NCI-H1105 treated with DMSO at 0.1 percent for 48 hours (cell line): ENCODE measurements around the gene SCARB1.
A peak's percentile ranks its signal among the peaks of the same experiment; 100 is the strongest.

Experiments used
- DNase-seq: peaks from one replicate; lab custom pipeline; 2025; lab: John Stamatoyannopoulos, UW

The SCARB1 gene

DNA sequence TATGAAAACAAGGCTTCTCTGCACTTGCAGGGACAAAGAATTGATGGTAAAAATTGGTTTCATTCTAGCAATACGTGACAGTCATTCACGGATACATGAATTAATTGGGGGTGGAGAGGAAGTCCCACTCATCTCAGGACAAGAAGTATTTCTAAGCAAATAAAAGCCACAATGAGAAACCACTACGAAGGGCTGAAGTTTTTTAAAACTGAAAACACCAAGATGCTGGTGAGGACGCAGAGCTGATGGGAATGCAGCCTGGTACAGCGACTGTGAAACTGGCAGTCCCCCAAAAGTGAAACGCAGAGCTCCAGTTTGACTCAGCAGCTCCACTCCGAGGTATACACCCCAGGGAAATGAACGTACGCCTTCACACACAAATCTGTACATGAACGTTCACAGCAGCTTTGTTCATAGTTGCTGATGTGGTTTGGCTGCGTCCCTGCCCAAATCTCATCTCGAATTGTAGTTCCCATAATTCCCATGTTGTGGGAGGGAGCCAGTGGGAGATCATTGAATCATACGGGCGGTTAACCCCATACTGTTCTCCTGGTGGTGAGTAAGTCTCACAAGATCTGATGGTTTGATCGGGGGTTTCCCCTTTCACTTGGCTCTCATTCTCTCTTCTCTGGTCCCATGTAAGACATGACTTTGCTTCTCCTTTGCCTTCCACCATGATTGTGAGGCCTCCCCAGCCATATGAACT is 89.0 kb downstream of the SCARB1 start:
- DNase-seq = no peak

DNA sequence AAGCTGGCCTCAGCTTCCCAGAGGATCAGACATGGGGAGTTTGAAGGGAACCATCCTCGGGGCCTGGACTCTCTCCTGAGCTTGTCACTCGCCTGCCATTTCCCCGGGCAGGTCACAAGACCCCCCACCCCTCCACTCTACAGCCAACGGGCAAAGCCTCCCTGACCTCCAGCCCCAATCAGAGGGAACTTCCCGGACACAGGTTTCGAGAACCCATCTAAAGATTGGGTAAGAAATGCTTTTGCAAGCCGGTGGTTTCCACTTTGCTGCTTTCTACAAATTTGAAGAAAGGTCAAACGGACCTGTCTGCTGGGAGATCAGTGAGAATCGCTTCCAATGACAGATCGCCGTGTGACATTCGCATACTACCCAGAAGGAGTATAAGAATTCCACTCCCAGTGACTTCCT is 89.6 kb downstream of the SCARB1 start:
- no peak for DNase-seq

DNA sequence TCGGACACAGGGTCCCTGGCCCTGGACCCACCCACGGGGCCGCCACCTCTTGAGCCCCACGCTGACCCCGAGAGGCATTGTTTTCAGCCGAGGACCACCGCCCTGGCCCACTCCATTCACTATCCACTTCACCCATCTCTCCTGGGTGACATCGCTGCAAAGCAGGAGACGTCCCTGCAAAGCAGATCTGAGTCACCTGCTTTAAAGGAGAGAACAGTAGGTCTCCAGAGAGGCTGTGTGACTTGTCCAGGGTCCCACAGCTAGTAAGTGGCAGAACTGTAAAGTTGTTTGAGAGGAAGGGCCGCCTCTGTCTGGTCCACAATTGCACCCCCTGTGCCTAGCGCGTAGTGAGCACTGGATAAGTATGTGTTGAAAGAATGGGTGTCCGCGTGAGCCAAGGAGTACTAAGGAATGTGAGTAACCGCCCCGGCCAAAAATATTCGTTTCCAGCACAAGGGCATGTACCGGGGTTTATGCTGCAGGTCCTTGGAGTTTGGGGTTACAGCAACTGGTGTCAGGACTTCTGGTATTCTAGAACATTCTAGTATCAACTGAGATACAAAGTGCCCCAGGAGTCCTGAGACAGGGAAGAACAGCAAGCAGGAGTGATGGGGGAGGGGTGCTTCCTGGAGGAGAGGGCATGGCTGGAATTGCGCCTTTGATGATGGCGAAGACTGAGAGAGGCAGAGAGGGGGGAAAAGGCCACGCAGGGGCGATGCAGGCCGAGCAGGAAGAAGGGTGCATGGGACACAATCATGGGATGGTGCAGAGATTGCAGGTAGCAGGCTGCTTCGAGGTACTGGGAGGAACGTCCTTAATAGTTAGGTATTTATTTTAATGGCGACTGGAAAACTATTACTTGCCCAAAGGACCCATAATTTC is 91.1 kb downstream of the SCARB1 start:
- DNase-seq = no peak

DNA sequence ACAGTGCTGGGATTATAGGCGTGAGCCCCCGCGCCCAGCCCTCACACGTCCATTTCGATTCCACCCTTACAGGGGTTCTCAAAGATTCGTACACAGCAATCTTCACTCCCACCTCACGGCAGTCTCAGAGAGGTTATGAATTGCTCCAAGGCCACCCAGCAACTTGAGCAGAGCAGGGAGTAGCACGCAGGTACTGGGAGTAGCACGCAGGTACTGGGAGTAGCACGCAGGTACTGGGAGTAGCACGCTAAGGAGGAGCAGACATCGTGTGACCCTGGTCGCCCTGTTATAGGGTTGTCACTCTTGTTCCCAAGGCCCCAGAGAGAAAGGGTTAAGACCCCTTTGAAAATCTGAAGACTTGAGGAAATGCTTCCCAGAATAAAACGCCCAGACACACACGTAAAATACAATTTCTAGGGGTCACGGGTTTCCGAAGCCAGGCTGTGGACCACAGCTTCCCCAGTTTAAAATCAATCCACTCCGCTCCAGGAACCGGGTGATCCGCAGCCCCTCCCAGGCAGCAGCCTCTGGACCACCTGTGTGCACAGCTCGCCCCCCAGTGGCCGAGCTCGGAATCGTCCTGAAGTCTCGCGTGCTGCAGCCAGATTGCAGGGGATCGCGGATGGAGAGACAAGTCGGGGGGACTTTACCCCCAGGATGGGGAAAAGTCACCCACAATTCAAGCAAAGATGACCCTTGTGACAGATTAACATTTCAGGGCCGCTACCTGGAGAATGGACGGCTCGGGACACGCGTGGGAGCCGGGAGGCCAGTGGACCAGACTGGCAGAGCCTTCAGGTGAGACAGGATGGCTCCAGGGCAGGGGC is 92.0 kb downstream of the SCARB1 start:
- DNase-seq = peak; percentile 41

DNA sequence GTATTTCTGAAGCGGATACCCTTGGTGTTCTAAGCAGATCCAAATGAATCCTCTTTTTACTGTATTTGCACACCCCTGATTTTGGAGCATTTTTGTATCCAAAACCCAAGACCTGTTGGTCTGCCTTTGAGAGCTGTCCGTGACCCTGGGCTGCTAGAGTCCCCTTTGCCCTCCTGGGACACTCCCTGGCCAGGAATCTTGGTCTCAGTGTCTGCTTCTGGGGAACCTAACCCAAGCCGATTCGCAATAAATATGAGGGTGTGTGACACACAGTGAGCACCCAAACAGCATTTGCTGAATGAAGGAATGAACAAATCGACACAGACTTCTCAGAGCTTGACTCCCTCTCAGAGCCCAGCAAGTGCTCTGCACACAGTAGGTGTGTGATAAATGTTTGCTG is 92.9 kb downstream of the SCARB1 start:
- no peak for DNase-seq

DNA sequence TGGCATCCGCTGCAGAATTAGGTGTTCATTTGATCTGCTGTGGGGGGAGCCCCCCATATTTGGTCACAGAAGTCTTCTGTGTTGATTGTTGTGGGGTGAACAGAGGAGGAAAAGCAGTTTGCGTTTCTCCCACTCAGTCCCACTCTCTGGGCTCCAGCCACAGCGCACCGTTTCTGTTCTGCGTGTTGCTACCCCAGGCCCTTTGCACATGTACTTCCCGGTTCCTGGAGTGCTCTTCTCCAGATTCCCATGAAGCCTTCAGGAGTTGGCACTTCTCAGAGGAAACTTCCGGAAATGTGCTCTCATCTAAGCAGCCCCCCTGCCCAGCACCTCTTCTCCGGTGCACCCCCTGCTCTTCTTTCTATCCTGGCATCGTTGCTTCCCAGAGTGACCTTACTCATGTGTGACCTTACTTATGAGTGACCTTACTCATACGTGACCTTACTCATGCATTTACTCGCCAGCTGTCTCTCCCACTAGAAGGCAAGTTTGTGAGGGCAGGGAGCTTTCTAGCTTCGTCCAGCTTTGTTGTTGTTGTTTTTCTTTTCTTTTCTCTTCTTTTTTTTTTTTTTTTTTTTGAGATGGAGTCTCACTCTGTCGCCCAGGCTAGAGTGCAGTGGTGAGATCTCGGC is 93.7 kb downstream of the SCARB1 start:
- DNase-seq = no peak

DNA sequence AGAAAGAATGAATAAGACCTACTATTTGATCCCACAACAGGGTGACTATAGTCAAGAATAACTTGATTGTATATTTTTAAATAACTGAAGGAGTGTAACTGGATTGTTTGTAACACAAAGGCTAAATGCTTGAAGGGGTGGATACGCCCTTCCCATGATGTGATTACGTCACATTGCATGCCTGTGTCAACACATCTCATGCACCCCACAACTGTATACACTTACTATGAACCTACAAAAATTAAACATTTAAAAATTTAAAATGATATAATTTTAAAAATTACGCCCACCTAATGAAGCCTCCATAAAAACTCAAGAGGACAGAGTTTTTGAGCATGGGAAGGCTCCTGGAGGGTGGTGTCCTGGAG is 94.5 kb downstream of the SCARB1 start:
- DNase-seq = no peak

DNA sequence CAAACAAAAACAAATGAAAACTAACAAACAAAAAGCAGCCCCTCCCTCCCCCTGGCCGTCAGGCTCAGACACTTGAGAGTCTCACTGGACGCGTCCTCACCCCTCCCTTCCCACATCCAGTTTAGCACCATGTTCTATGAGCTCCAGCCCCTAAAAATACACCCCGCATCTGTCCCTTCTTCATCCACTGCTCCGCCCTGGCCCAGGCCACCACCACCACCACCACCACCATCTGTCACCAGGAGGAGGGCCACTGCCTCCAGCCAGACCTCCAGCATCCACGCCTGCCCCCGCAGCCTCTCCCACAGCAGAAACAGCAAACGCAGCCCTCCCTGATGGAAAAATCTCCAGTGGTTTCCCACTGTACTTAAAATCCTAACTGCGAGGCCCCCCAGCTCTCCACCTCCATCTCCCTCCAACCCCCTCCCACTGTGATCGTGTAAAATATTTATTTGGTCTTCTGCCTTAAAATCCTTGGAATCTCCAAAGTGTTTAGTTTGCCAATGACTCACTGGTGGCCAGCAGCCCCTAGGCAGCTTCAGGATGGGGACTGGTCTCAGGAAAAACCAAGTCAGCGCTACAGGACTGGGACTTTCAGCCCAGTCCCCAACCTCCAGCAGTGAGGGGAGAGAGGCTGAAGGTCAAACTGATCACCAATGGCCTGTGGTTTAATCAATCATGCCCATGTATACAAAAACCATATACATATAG is 95.1 kb downstream of the SCARB1 start:
- DNase-seq = no peak

DNA sequence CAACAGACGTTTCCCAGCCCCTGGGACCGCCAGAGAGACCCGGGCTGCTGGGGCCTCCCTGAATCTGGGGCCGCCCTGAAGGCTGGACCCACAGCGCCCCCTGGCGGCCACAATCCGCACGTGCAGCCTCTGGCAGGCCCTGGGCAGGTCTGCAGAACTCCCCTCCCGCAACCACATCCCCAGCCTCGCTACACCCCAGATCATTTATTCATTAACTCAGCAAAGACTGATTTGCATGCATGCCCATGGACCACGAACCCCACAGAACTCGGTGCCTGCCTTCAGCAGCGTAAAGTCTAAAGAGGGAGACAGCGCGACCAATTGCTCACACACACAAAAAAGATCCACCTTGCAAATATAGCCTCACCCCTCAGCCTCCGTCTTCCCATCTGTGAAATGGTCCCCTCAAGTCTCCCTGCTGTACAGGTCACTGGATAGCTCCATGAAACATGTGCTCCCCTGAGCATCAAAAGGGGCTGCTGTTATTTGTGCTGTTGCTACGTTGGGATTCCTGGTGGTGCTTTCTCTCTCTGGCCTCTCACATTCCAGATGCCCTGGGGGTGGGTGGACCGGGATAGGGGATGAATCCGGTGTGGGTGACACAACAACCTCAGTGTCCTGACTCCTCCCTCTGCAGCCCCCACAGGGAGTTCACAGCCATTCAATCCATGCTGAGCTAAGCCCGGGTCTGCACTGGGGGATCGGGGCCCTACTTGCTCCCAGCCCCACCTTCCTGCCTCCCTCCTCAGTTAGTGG is 96.4 kb downstream of the SCARB1 start:
- peak; percentile 23 for DNase-seq

DNA sequence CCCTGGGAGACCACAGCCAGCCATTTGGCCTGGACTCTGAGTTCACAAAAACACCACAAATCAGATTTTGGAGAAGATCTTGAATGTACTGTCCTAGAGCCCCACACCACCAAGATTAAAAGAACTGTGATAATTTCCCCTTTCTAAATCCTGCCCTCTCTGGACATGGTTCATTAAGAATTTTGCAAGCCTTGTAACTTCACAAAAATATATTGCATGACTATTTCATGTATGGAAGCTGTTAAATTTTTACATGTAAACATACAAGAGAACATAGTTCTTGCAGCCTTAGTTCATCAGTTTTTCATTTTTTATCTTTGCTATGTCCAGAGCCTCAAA is 97.0 kb downstream of the SCARB1 start:
- no peak for DNase-seq

DNA sequence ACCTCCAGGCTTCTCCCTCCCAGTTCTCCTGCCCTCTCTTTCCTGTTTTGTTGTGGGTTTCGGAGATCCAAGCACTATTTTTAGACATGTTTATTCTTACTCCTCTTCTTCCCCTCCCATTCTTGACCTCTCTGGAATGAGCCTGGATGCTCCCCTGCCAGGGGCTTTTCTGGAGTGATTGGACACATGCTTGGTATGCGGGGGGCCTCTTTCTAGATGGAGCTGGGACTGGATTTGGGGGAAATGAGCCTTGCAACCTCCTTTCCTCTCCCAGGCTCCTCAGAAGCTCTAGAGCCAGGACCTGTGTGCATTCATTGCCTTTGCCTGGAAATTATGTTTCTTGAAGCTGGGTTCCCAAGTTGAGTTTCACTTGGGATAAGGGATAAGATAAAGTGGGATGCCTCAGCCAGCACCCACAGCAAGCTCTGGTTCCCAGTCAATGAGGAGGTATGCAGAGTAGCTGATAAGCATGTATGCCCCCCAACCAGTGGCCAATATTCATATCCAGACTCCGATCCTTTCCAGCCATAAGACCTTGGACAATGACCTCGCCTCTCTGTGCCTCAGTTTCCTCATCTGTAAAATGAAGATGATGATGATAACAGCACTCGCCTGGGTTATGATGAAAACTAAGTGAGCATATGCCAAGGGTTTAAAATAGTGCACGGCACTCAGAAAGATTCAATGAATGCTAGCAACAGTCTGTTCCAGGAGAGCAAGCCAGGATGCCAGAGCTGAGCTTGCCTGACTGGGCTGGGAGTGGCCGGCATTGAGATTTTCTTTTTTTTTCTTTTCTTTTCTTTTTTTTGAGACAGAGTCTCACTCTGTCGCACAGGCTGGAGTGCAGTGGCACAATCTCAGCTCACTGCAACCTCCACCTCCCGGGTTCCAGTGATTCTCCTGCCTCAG is 97.8 kb downstream of the SCARB1 start:
- DNase-seq = no peak

DNA sequence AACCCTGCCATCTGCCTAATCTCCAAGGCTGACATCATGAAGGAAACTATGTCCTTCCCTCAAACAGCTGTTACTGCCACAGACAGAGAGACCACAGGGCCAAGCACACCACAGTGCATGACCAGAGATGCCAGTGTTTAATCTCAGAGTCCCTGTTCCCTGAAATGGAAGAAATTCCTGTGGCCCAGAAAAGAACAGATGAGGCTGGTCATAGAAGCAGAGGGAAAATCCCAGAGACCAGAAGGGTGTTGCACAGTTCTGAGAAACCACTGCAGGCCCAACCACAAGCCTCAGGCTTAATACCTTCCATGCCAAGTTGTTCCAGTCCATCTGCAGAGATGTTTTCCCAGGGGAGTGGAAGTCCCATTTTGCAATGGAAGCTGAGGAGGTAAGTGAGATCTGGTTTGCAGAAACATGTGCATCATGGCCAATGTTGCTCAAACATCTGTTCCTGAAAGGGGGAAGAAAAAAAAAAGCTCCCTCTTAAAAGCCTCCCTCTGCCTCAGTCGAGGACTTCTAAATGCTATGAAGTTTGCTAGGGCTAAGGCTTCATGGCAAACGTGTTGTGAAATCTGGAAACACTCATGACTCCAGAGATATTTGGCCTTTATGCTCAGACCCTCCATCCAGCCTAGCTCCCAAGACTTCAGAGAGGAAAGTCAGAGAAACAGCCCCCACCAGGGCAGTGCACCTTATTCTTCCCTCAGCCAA is 98.6 kb downstream of the SCARB1 start:
- DNase-seq = no peak

DNA sequence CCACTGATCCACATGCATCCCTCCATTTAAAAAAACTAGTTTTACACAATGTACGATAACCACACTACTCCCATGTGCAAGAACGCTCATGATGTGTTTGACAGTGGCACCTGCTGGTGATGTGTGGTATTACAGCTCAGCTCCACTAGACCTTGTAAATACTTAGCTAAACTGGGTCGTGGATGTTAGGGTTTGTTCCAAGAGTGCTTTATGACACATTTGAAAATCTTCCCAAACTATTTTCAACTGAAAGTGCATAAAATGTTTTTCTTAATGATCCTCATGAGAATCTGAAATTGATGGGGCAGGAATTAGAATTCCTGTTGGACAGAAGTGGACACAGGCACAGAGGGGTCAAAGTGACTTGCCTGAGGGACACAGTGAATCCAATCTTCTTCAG is 99.2 kb downstream of the SCARB1 start:
- no peak for DNase-seq

DNA sequence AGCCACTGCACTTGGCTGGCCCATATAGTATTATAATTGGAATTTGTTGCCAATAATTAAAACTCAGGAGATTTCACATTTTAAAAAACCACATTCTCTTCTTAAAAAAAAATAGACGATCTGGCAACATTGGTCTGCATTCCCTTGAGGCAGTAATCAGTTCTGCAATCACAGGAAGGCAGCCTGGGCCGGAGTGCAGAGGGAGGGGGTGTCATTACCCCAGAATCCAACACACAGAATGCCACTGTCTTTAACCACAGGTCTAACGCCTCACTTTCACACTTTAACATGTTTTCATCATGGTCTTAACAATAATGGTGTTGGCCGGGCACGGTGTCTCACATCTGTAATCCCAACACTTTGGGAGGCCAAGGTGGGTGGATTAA is 100.1 kb downstream of the SCARB1 start:
- no peak for DNase-seq

DNA sequence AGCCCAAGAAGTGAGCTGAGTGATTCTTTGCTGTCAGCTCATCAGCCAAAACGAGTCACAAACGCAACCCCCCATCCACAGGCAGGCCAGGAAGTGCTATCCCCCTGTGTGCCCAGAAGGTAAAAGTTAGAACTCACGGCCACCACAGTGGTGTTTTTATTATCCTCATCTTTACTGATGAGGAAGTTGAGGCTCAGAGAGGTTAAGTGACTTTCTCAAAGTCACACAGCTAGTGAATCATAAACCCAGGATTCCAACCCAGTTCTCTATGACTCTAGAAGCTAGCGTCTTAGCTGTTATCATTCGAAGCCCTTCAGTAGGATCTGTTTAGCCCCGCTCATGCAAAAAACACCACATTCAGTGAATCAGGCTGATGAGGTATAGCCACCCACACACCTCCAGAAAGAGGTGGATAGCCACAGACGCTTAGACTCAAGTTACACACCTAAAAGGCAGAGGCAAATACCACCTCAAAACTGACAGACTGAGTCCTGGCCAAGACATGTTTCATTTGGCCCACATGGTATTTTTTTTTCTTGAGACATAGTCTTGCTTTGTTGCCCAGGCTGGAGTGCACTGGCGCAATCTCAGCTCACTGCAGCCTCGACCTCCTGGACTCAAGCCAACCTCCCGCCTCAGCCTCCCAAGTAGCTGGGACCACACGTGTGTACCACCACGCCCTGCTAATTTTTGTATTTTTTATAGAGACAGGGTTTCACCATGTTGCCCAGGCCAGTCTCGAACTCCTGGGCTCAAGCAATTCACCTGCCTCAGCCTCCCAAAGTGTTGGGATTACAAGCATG is 100.7 kb downstream of the SCARB1 start:
- DNase-seq = no peak

DNA sequence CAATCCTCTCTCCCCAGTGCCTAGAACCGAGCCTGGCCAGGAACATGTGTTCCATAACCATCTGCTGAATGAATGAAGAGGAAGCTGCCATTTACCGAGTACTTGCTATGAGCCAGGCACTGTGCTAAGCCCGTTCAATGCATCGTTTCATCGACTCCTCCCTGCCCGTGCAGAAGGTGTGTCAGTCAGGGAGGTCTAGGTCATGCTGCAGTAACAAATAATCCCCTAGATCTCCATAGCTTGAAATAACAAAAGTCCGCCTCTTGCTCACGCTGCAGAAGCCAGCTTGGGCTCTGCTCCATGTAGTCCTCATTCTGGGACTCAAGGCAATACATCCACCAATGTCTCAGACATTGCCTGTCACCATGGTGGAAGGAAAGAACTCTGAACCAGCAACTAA is 101.3 kb downstream of the SCARB1 start:
- no peak for DNase-seq

DNA sequence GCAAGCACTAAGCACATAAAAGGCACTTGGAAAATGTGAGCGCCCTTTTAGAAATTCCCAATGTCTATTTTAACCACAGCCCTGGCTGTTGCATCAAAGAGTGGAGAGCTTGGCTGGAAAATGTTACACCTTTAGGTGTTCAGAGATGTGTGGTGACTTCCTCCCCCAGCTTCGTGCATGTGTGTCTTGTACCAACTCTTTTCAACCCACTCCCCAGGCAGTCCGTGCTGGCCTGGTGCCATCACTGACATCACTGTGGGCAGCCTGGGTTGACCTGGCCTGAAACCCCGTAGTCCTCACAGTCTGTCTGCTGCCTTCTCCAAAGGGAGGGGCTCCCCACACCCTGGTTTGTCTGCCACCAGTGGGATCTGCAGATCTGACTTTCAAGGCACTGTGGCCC is 101.8 kb downstream of the SCARB1 start:
- DNase-seq = no peak

DNA sequence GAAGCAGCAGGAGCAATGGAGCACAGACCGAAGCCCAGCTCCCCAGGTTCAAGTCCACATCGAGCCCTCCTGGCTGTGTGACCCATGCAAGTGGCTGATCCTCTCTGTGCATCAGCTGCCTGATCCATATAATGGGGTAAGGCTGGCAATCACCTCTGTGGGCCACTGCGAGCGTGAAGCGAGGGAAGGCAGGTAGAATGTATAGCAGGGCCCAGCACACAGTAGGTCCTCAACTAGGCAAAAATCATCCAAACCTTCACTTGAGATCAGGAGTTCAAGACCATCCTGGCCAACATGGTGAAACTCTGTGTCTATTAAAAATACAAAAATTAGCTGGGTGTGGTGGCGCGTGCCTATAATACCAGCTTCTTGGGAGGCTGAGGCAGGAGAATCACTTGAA is 102.6 kb downstream of the SCARB1 start:
- no peak for DNase-seq
